Stimulated activated effector memory CD8-positive, alpha-beta T cell treated with anti-CD3 and anti-CD28 coated beads, Interleukin-12 subunit alpha, Interleukin-12 subunit beta, amount 100 ng/mL, for 72 hours (primary cell): ENCODE results near the gene PTPMT1.

Experiments used
- ATAC-seq: fragments of 150-1000 bp; cut with Tn5 transposase; 2 replicates; pipeline ENCODE4 v1.10.0; 2021
- DNase-seq, 2 donors: peaks; one replicate each; pipeline ENCODE4 v3.0.0; 2021 to 2022; ENCODE audit warnings: low spot score in 2 of 2
- H3K27ac Mint-ChIP-seq: one replicate; pipeline ENCODE4 v1.8.0; 2022; ENCODE audit warnings: mild to moderate bottlenecking, mixed read lengths
- H3K36me3 Mint-ChIP-seq: one replicate; pipeline ENCODE4 v1.8.0; 2022; ENCODE audit warnings: mild to moderate bottlenecking, mixed read lengths
- H3K4me1 Mint-ChIP-seq: one replicate; pipeline ENCODE4 v1.8.0; 2022; ENCODE audit warnings: mixed read lengths
- H3K4me3 Mint-ChIP-seq: one replicate; pipeline ENCODE4 v1.8.0; 2022; ENCODE audit warnings: mild to moderate bottlenecking, mixed read lengths
- H3K9me3 Mint-ChIP-seq: one replicate; pipeline ENCODE4 v1.8.0; 2022; ENCODE audit warnings: mixed read lengths

PTPMT1 gene

DNA sequence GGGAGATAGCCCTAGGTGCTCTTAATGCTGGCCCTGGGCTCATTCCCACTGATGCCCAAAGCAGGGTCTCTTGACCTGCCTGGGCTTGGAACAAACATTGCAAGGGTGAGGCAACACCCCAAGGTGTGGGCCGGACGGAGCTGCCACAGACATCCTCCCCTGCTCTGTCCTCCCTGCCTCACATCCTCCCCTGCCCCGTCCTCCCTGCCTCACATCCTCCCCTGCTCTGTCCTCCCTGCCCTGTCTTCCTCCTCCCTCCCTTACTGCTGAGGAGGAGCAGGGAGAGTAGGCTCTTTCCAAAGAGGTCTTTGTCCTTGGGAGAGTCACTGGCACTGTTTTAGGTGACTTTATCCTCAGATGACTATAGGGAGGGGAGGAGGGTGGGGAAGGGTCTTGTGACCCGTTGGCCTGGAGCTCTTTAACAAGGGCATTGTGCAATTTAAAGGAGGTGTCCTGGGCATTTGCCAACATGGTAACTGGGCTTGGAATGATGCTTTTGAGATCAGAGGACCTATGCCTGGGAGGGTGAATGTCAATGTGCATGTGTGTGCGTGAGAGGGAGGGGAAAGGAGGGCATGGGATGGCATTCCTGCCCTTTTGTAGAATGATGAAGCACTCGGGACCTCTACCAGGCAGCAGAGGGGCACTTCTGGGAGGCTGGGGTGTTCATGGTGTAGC, 21.8 kb downstream of the PTPMT1 start:
- no peak for DNase-seq
- Mint-ChIP-seq H3K27ac (peak overlapping the region; percentile 74), H3K4me3 (no peak overlapping the region), H3K36me3 (peaks cover 35% of the 10 kb centered on the region), H3K4me1 (peaks cover 7% of the 10 kb centered on the region), H3K9me3 (no peaks in the 10 kb centered on the region)
- no peak for ATAC-seq

DNA sequence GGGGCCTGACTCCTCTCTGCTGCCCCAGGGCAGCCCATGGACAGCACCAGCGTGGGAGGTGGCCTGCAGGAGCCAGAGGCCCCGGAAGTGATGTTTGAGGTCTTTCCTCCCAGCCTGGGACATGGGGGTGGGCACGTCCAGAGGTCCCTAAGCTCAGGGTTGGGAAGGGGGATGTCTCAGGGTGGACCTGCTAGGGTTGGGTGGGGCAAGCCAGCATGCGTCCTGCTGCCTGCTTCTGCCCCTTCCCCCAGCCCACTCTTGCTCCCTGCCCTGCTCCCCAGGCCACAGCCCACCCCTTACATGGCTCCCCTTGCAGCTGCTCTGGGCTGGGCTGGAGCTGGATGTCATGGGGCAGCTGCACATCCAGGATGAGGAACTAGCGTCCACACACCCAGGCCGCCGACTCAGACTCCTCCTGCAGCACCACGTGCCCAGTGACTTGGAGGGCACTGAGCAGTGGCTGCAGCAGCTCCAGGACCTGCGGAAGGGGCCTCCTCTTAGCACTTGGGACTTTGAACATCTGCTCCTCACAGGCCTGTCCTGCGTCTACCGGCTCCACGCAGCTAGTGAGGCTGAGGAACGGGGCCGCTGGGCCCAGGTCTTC, 22.4 kb downstream of the PTPMT1 start:
- no peak overlapping the region for H3K4me3 Mint-ChIP-seq
- H3K27ac Mint-ChIP-seq = peak overlapping the region; percentile 74

DNA sequence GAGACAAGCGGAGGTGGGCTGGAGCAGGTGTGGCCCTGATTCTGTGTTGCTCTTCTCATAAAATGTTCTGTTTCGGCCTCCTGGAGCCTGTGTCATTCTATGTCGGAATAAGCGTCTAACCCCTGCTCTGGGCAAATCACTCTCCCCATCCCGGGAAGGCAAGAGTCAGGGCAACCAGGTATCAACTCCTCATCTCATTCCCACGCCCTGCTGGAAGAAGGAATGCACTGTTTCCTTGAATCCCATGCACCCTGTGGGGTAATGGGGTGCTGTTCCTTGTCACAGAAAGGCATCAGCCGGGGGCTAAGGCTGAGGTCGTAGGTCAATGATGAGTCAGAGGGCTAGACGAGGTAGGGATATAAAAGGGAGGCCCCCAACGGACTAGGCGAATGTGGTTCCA, 23.7 kb downstream of the PTPMT1 start:
- Mint-ChIP-seq H3K4me1 (no peaks in the 10 kb centered on the region), H3K9me3 (no peaks in the 10 kb centered on the region), H3K36me3 (peaks cover 15% of the 10 kb centered on the region), H3K27ac (peak overlapping the region; percentile 70), H3K4me3 (no peak overlapping the region)
- ATAC-seq = no peak
- no peak for DNase-seq

More for the DNA sequence above, 22.4 kb downstream of the PTPMT1 start:
- no peak for ATAC-seq
- peaks cover 28% of the 10 kb centered on the region for H3K36me3 Mint-ChIP-seq
- DNase-seq = no peak
- H3K9me3 Mint-ChIP-seq = no peaks in the 10 kb centered on the region
- peaks cover 7% of the 10 kb centered on the region for H3K4me1 Mint-ChIP-seq

DNA sequence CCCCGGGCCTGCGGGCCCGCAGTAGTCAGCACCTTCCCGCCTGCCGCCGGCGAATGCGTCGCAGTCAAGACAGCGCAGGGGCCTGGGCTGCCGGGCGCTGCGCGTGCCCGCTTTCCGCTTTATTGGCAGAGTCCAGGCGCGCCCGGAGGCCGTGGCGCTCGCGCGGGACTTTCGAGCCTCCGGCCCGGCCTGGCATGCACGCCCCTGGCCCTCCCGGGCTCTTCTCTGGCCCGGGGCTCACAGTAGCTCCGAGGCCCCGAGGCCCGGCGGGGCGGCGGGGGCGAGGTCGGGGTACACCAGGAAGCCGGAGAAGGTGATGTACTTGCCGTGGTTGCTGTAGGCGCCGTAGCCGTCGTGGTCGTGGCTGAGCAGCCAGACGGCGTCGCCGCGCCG, 24.2 kb downstream of the PTPMT1 start:
- Mint-ChIP-seq H3K4me1 (no peaks in the 10 kb centered on the region), H3K36me3 (peaks cover 11% of the 10 kb centered on the region), H3K4me3 (no peak overlapping the region), H3K27ac (no peak overlapping the region), H3K9me3 (no peaks in the 10 kb centered on the region)
- no peak for DNase-seq
- ATAC-seq = no peak

DNA sequence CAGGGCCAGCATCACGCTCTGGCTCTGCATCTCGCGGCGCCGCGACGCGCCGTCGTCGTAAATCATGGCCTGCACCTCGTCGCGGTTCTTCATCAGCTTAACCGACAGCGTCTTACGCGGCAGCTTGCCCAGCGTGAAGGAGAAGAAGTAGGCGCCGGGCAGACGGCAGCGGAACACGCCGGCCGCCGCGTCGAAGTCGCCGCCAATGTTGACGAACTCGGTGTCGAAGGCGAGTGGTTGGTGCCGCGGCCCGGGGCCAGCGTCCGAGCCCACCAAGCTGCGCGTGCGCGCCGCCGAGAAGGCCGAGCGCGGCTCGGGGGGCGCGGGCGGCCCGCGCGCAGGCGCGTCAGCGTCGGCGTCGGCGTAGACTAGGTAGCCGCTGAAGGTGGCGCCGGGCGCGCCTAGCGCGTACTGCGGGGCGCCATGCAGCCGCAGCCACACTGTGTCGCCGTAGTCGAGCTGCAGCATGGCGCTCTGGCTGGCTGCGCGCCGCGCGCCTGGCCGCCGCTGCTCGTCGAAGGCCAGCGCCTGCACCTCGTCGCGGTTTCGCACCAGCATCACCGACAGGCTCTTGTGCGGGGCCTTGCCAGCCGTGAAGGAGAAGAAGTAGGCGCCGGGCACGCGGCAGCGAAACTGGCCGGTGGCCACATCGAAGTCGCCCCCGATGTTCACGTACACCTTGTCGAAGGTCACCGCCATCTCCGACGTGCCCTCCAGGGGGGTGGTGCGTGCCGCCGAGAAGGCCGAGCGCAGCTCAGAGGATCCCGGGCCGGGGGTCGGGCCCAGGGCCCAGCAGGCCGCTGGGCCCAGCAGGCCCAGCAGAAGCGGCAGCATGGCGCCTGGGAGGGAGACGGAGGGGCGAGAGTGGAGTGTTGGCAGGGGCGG, 24.8 kb downstream of the PTPMT1 start:
- no peak overlapping the region for H3K27ac Mint-ChIP-seq
- DNase-seq = no peak
- peaks cover 4% of the 10 kb centered on the region for H3K36me3 Mint-ChIP-seq
- H3K4me3 Mint-ChIP-seq = no peak overlapping the region
- no peaks in the 10 kb centered on the region for H3K9me3 Mint-ChIP-seq
- no peaks in the 10 kb centered on the region for H3K4me1 Mint-ChIP-seq
- no peak for ATAC-seq

DNA sequence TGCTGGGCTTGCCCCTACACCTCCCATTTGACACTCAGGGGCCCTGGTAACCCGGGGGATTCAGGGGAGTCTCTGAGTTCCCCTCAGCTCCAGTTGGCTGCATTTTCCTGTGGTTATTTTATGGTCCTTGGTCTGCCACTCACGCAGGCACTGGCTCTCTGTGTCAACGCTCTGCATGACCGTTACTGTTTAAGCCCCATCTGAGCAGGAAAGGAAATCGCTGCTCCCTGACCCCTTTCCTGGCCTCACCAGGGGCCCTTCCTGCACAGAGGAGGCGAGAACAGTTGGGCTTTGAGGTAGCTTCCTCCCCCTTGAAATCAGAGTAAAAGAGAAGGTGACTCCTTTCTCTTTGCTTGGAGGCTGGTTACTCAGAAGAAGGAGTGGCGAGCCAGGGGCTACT, 26.4 kb downstream of the PTPMT1 start:
- Mint-ChIP-seq H3K27ac (no peak overlapping the region), H3K4me1 (no peaks in the 10 kb centered on the region), H3K4me3 (no peak overlapping the region), H3K9me3 (no peaks in the 10 kb centered on the region), H3K36me3 (no peaks in the 10 kb centered on the region)
- no peak for ATAC-seq
- DNase-seq = no peak

DNA sequence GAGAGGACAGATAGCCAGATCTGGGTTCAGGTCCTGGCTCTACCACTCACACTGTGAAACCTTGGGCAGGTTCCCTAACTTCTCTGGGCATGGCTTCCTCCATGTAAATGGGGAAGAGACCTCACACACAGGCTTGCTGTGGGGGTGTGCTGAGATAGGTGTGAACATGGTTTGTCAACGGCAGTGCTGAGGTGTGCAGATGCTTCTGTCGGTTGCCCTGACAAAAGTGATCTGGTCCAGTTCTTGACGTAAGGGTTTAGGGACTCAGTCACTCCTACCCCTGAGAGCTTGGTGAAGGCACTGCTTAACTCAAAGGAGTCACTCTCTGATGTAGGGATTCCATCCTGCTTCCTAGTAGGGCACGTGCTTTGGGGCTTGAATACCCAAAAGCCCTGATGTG, 26.9 kb downstream of the PTPMT1 start:
- no peak overlapping the region for H3K27ac Mint-ChIP-seq
- no peaks in the 10 kb centered on the region for H3K9me3 Mint-ChIP-seq
- ATAC-seq (no peak), DNase-seq (no peak)
- H3K4me3 Mint-ChIP-seq = no peak overlapping the region
- no peaks in the 10 kb centered on the region for H3K4me1 Mint-ChIP-seq
- H3K36me3 Mint-ChIP-seq = no peaks in the 10 kb centered on the region

DNA sequence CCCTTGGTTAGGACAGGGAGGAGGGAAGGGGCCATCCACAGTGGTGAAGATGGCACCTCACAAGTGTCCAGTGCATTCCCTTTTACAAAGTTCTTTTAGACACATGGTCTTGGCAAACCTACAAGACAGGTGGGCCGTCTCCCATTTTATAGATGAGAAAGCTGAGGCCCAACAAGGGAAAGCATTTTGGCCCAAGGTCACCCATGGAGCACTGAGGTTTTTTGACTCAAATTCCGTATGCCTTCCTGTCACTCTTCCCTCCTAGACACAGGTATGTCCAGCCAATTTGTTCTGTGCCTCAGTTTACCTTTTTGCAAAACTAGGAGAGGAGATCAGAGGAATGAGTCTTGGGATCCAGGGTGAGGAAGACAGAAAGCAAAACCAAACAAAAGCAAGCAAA, 27.6 kb downstream of the PTPMT1 start:
- no peak for DNase-seq
- Mint-ChIP-seq H3K4me1 (no peaks in the 10 kb centered on the region), H3K9me3 (no peaks in the 10 kb centered on the region), H3K27ac (no peak overlapping the region), H3K36me3 (no peaks in the 10 kb centered on the region), H3K4me3 (no peak overlapping the region)
- no peak for ATAC-seq

DNA sequence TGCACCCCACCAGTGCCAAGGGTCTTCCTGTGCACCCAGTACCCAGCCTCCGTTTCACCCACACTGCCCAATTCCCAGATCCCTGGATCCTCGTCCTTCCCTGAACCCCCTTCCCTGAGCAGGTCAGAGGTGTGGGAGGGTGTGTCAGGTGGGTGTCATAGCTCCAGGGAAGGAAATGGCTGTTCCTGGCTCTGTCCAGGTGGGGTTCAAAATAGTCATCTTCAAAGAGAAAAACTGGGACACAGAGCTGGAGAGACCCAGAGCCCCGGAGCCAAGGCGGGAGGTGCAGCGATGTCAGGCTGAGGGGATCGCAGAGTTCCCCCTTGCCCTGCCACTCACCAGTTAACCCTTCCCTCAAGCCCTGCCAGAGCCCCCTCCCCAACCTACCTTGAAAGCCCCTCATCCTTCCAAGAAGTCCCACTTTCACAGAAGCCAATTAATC, 28.1 kb downstream of the PTPMT1 start:
- Mint-ChIP-seq H3K9me3 (no peaks in the 10 kb centered on the region), H3K4me1 (no peaks in the 10 kb centered on the region), H3K36me3 (no peaks in the 10 kb centered on the region), H3K27ac (no peak overlapping the region), H3K4me3 (no peak overlapping the region)
- DNase-seq (no peak), ATAC-seq (no peak)

DNA sequence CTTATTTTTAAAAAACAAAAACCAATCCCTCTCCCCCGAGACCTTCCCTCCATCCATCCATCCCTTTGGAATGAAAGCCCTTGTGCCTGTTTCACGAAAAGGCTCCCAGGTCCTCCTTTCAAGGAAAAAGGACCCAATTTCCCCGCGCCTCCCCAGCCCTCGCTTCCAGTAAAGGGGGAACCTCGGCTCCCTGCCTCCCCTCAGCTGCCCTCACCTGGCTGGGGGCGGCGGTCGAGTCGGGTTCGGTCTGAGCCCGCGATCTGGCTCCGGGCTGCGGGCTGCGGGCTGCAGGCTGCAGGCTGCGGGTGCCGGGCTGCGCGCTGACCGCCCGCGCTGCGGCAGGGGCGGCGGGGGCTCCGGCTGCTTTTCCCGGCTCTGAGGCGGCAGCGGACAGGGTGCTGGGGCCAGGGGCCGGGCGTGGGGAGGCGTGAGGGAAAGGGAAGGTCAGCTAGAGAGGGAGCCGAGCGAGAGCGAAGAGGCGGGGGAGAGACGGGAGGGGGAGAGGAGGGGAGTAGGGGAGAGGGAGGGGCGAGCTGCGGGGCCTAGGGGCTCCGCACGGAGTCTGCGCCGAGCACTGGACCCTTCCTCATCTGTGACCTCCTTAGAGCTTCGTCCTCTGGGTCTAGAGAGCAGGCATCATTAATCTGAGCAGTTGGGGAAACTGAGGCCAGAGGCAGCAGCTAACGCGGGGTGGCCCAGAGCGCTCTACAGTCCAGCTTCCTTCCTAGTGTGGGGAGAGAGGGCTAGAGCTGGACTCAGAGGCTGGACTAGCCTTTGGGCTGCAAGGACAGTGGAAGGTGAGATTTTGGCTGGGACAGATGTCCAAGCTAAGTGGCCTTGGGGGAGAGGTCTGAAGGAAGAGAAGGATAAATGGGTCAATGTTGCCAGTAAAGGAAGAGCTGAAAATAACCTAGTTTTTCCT, 28.8 kb downstream of the PTPMT1 start, which contains the start of gene C1QTNF4:
TSS of gene C1QTNF4 (minus strand) at position 478 of the 922 bp plus-strand sequence. CDS start 3,601 bp downstream, outside the sequence.
- ATAC-seq (no peak), DNase-seq (no peak)
- H3K36me3 Mint-ChIP-seq = no peaks in the 10 kb centered on the region
- no peak within 1 kb of the TSS for H3K27ac Mint-ChIP-seq
- H3K9me3 Mint-ChIP-seq = no peaks in the 10 kb centered on the region
- H3K4me1 Mint-ChIP-seq = no peaks in the 10 kb centered on the region
- H3K4me3 Mint-ChIP-seq = no peak within 1 kb of the TSS

DNA sequence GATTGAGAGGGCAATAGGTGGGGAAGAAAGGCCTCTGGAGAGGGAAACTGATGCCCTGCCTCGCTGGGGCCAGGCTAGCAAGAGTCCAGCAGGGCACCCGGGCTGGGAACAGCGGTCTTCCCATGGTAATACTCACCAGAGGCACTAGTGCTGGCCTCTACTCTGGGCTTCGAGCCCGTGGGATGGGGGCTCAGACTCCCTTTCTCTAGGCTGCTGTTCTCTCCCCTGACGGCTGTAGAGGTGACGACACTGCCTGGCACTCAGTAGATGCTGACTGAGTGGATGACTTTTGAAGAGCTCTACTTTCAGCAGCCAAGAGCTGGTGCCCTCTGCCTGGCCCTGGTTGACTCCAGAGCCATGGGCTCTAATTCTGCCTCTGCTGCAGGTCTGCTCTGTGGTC, 29.6 kb downstream of the PTPMT1 start:
- ATAC-seq (peak; percentile 40), DNase-seq (no peak)
- Mint-ChIP-seq H3K36me3 (no peaks in the 10 kb centered on the region), H3K27ac (no peak overlapping the region), H3K4me3 (no peak overlapping the region), H3K9me3 (no peaks in the 10 kb centered on the region), H3K4me1 (no peaks in the 10 kb centered on the region)

DNA sequence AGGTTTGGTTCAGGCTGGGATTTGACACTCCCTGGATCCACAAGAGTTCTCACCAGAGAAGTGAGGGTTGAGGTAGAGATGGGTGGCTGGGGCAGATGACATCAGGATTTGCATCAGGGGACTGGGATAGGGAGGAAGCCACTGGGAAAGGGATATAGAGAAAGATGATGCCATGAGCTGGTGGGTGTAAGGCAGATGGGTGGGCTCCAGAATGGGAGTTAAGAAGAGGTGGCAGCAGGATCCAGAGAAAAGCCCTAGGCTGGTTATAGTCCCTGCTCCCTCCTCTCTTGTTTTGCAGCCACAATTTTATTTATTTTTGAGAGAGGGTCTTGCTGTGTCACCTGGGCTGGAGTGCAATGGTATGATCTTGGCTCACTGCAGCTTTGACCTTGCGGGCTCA, 30.6 kb downstream of the PTPMT1 start:
- H3K36me3 Mint-ChIP-seq = no peaks in the 10 kb centered on the region
- H3K27ac Mint-ChIP-seq = no peak overlapping the region
- H3K9me3 Mint-ChIP-seq = no peaks in the 10 kb centered on the region
- no peaks in the 10 kb centered on the region for H3K4me1 Mint-ChIP-seq
- H3K4me3 Mint-ChIP-seq = no peak overlapping the region
- DNase-seq (no peak), ATAC-seq (no peak)

DNA sequence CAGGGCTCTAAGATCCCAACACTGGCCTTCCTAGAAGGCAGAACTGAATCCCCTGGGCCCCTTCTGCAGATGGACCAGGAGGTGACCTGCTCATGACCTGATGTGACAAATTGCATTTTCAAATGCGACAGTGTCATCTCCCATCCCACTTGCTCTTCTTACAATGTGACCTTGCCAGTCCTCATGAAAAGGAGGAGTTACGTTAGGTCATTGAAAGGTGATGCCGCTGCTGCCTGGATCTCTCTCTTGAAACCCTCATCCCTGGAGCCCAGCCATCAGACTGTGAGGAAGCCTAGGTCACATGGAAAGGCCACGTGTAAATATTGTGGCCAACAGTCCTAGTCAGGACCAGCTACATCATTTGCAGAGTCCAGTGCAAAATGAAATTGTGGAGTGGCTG, 34.5 kb downstream of the PTPMT1 start:
- Mint-ChIP-seq H3K4me1 (no peaks in the 10 kb centered on the region), H3K36me3 (no peaks in the 10 kb centered on the region), H3K4me3 (no peak overlapping the region), H3K27ac (no peak overlapping the region), H3K9me3 (no peaks in the 10 kb centered on the region)
- DNase-seq (no peak), ATAC-seq (no peak)

DNA sequence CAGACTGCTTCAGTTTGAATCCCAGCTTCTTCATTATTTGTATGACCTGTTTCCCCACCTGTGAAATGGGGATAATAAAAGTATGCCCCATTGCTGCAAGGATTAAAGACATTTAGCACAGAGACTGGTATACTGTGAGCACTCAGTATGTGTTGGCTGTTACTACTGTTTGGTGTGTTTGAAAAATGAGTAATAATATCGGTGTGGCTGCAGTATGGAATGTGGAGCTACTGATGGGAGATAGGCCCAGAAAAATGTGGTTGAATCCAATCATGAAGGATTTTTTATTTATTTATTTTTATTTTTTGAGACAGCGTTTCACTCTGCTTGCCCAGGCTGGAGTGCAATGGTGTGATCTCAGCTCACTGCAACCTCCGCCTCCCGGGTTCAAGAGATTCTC, 37.9 kb downstream of the PTPMT1 start:
- no peak for DNase-seq
- ATAC-seq = no peak
- no peaks in the 10 kb centered on the region for H3K4me1 Mint-ChIP-seq
- no peak overlapping the region for H3K4me3 Mint-ChIP-seq
- H3K36me3 Mint-ChIP-seq = no peaks in the 10 kb centered on the region
- no peak overlapping the region for H3K27ac Mint-ChIP-seq
- H3K9me3 Mint-ChIP-seq = no peaks in the 10 kb centered on the region

DNA sequence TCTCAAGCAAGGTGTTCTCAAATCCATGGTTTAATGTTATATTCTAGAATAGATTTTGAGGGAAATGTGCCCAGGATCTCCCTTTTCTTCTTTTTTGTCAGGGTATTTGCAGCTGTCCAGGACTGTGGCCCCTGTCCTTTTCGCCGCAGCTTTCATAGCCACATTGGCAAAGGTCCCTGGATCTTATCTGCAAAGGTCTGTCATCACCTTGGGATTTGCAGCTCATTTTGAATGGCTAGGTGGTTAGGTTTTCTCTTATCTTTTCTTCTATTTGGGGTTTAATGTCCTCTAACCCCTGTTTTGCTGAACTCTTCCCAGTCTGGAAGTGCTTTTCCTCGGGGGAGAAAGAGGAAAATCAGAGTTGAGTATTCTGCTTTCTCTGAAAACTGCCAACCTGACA, 40.5 kb downstream of the PTPMT1 start:
- H3K4me1 Mint-ChIP-seq = peaks cover 6% of the 10 kb centered on the region
- ATAC-seq = no peak
- H3K4me3 Mint-ChIP-seq = no peak overlapping the region
- no peaks in the 10 kb centered on the region for H3K9me3 Mint-ChIP-seq
- DNase-seq = no peak
- H3K27ac Mint-ChIP-seq = no peak overlapping the region
- peaks cover 5% of the 10 kb centered on the region for H3K36me3 Mint-ChIP-seq
